Measurements from ENCODE around the gene SLC13A5.

DNA sequence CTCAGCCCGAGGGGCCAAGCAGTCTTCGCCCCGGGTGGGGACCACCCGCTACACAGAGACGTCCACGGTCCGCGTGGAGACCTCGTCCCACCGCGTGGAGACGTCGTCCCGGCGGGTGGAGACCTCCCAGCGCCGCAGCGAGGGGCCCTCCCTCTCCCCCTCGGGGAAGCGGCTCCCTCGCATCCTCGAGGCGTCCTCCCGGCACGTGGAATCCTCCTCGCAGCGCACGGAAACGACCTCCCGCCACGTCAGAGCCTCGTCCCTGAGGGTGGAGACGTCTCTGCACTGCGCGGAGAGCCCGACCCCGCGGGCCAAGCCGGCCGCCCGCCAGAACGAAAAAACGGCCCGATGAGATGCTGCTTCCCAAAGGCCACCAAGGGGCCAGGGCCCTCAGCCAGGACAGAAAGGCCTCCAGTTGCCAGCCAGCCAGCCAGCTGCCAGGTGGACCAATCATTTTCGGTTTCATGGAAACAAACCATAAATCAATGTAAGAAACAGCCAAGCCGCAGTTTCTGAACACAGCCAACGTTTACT, 61.2 kb downstream of the SLC13A5 start:
- TF ChIP-seq, protein P1, sequence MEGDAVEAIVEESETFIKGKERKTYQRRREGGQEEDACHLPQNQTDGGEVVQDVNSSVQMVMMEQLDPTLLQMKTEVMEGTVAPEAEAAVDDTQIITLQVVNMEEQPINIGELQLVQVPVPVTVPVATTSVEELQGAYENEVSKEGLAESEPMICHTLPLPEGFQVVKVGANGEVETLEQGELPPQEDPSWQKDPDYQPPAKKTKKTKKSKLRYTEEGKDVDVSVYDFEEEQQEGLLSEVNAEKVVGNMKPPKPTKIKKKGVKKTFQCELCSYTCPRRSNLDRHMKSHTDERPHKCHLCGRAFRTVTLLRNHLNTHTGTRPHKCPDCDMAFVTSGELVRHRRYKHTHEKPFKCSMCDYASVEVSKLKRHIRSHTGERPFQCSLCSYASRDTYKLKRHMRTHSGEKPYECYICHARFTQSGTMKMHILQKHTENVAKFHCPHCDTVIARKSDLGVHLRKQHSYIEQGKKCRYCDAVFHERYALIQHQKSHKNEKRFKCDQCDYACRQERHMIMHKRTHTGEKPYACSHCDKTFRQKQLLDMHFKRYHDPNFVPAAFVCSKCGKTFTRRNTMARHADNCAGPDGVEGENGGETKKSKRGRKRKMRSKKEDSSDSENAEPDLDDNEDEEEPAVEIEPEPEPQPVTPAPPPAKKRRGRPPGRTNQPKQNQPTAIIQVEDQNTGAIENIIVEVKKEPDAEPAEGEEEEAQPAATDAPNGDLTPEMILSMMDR (IDR thresholded peaks at IDR 0.05), result no peak
- TF ChIP-seq POLR2A (IDR thresholded peaks at IDR 0.05), result no peak
